GM12878 (cell line): ENCODE data around the gene RPL10A.

Source experiments
- CTCF ChIP-seq, 3 experiments: IDR thresholded peaks in 2 of 3; conservative IDR thresholded peaks in 1 of 3; 2 replicates each; pipeline ENCODE4 v1.5.1; 2011; ENCODE audit warnings: low read depth in 3 of 3, low read length in 3 of 3, mild to moderate bottlenecking in 3 of 3, control low read depth in 2 of 3, moderate library complexity in 2 of 3, inconsistent platforms in 1 of 3, mixed read lengths in 1 of 3; ENCODE audit not compliant: control insufficient read depth in 2 of 3, insufficient read depth in 1 of 3; ENCODE audit errors: extremely low read depth in 1 of 3
- EGR1 ChIP-seq, 2 experiments: IDR thresholded peaks; 1 replicate in 1 of 2; 2 replicates in 1 of 2; pipeline ENCODE4 v1.6.1; 2011 to 2012; ENCODE audit warnings: low read depth in 2 of 2, low read length in 2 of 2, borderline replicate concordance in 1 of 2, mild to moderate bottlenecking in 1 of 2, moderate library complexity in 1 of 2
- EZH2 ChIP-seq: IDR thresholded peaks from 2 replicates; pipeline ENCODE4 v1.6.1; 2012; ENCODE audit warnings: low read depth, mild to moderate bottlenecking, control low read depth, inconsistent platforms, low read length, borderline replicate concordance; ENCODE audit not compliant: control insufficient read depth
- HDGF ChIP-seq: fragments of 450-650 bp; IDR thresholded peaks from 2 replicates; pipeline ENCODE4 v1.6.1; 2016; ENCODE audit warnings: antibody characterized with exemption
- MYC ChIP-seq: IDR thresholded peaks from 2 replicates; pipeline ENCODE4 v1.6.1; 2011; ENCODE audit warnings: mild to moderate bottlenecking, low read length, moderate library complexity, inconsistent platforms; ENCODE audit not compliant: insufficient read depth, insufficient replicate concordance, insufficient read length, severe bottlenecking
- POLR2AphosphoS5 ChIP-seq: IDR thresholded peaks from 2 replicates; pipeline ENCODE4 v1.6.1; 2011; ENCODE audit warnings: mild to moderate bottlenecking, low read length, inconsistent platforms
- SUZ12 ChIP-seq: fragments of 200-600 bp; sonication (generic); IDR thresholded peaks from one replicate; pipeline ENCODE4 v1.6.1; 2018; ENCODE audit warnings: antibody characterized with exemption, mild to moderate bottlenecking; ENCODE audit not compliant: unreplicated experiment
- ZNF687 ChIP-seq: fragments of 450-650 bp; IDR thresholded peaks from 2 replicates; pipeline ENCODE4 v1.6.1; 2017; ENCODE audit warnings: mild to moderate bottlenecking, moderate library complexity
- ZZZ3 ChIP-seq: IDR thresholded peaks from 2 replicates; pipeline ENCODE4 v1.6.1; 2011; ENCODE audit warnings: low read depth; ENCODE audit not compliant: control insufficient read depth, insufficient read length

GRCh38 chr6:35473850-35474130 lies 5.6 kb downstream of the RPL10A start:
- no peak for TF ChIP-seq SUZ12
- TF ChIP-seq HDGF = no peak
- no peak for TF ChIP-seq EGR1 (IDR thresholded peaks at IDR 0.05; ENCODE audit: borderline replicate concordance in 1 of 2, low read depth in 2 of 2, low read length in 2 of 2)
- no peak for TF ChIP-seq EZH2
- TF ChIP-seq ZZZ3 = no peak
- TF ChIP-seq POLR2AphosphoS5 = no peak; the same call in 1 of the 2 replicates
- no peak for TF ChIP-seq CTCF (IDR thresholded peaks at IDR 0.05 in 2 of 3, conservative IDR thresholded peaks at IDR 0.05 in 1 of 3; ENCODE audit: control insufficient read depth in 2 of 3, extremely low read depth in 1 of 3, insufficient read depth in 1 of 3, low read depth in 3 of 3, low read length in 3 of 3)
- no peak for TF ChIP-seq ZNF687
- TF ChIP-seq MYC = no peak
